HFFc6 (cell line): ENCODE measurements around the gene ZRANB3. TPM values are rescaled to one million over a fixed set of nuclear protein-coding genes. Genes with fewer than 3 reads are reported as not detected.
"Not testable (repeated sequence)": the region's sequence is repeated elsewhere in the genome, so short reads cannot be mapped to it uniquely, and the experiment has no call there.

Experiments
- DNase-seq: peaks from one replicate; pipeline ENCODE4 v3.0.0-alpha.2; 2018
- H3K27ac Mint-ChIP-seq: 2 replicates; pipeline ENCODE4 v1.8.0; 2020; ENCODE audit warnings: mild to moderate bottlenecking, mixed read lengths
- H3K27me3 Mint-ChIP-seq: 2 replicates; pipeline ENCODE4 v1.8.0; 2021; ENCODE audit warnings: mild to moderate bottlenecking, moderate library complexity, mixed read lengths; ENCODE audit not compliant: insufficient read depth
- H3K36me3 Mint-ChIP-seq: 2 replicates; pipeline ENCODE4 v1.8.0; 2021; ENCODE audit warnings: low read depth, mixed read lengths
- H3K4me1 Mint-ChIP-seq: 2 replicates; pipeline ENCODE4 v1.8.0; 2020; ENCODE audit warnings: low read depth, mixed read lengths
- H3K4me3 Mint-ChIP-seq: 2 replicates; pipeline ENCODE4 v1.8.0; 2020; ENCODE audit warnings: mild to moderate bottlenecking, moderate library complexity, mixed read lengths
- H3K9me3 Mint-ChIP-seq: 2 replicates; pipeline ENCODE4 v1.8.0; 2020; ENCODE audit warnings: mild to moderate bottlenecking, mixed read lengths
- total RNA-seq, 6 experiments: library from RNA; stranded (reverse); fragmentation: NEBNext Ultra II Directional; extraction: Animal tissue kit (Norgen Biotek cat#: 25700); gene quantifications; 2 replicates in 1 of 6; 3 replicates in 5 of 6; pipeline ENCODE4 v1.2.3, GENCODE V29; 2021
- TF ChIP-seq, protein P1 (sequence below): fragments of 200-600 bp; sonication (generic); IDR thresholded peaks from 2 replicates; pipeline ENCODE4 v1.5.0; 2021; ENCODE audit warnings: antibody characterized with exemption, mild to moderate bottlenecking

Gene ZRANB3
- total RNA-seq, 6 experiments from 2014 or later = 8.1 to 10.2 (median 8.8) TPM

DNA sequence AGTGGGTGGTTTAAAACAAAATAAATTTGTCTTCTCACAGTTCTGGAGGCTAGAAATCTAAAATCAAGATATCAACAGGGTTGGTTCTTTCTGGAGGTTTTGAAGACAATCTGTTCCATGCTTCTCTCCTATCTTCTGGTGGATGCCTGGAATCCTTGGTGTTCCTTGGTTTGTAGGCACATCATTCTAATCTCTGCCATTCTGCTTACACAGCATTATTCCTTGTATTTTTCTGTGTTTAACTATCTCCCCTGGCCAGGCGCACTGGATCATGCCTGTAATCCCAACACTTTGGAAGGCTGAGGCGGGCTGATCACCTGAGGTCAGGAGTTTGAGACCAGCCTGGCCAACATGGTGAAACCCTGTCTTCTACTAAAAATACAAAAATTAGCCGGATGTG lies 108.1 kb downstream of the ZRANB3 start:
- peaks cover 6% of the 10 kb centered on the region; the same call in 1 of the 2 replicates for H3K4me1 Mint-ChIP-seq
- H3K9me3 Mint-ChIP-seq = no peaks in the 10 kb centered on the region; the same call in 1 of the 2 replicates
- H3K4me3 Mint-ChIP-seq = no peak overlapping the region
- no peaks in the 10 kb centered on the region for H3K27me3 Mint-ChIP-seq
- no peak for DNase-seq
- TF ChIP-seq, protein P1, sequence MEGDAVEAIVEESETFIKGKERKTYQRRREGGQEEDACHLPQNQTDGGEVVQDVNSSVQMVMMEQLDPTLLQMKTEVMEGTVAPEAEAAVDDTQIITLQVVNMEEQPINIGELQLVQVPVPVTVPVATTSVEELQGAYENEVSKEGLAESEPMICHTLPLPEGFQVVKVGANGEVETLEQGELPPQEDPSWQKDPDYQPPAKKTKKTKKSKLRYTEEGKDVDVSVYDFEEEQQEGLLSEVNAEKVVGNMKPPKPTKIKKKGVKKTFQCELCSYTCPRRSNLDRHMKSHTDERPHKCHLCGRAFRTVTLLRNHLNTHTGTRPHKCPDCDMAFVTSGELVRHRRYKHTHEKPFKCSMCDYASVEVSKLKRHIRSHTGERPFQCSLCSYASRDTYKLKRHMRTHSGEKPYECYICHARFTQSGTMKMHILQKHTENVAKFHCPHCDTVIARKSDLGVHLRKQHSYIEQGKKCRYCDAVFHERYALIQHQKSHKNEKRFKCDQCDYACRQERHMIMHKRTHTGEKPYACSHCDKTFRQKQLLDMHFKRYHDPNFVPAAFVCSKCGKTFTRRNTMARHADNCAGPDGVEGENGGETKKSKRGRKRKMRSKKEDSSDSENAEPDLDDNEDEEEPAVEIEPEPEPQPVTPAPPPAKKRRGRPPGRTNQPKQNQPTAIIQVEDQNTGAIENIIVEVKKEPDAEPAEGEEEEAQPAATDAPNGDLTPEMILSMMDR = no peak
- no peaks in the 10 kb centered on the region for H3K36me3 Mint-ChIP-seq
- no peak overlapping the region for H3K27ac Mint-ChIP-seq

DNA sequence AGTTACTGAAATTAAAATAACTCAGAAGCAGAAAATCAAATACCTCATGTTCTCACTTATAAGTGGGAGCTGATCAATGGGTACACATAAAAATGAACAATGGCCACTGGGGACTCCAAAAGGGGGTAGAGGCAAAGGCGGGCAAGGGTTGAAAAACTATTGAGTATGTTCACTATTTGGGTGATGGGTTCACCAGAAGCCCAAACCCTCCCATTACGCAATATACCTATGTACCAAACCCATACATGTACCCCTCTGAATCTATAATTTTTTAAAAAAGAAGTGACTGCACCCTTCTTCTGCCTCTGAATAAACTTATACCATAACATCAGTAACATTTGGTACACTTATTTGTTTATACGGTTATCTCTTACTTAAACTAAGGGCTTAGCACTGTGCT lies 119.4 kb downstream of the ZRANB3 start:
- Mint-ChIP-seq H3K9me3 (peaks cover 5% of the 10 kb centered on the region), H3K36me3 (no peaks in the 10 kb centered on the region), H3K27me3 (no peaks in the 10 kb centered on the region), H3K4me3 (no peak overlapping the region), H3K27ac (no peak overlapping the region), H3K4me1 (no peaks in the 10 kb centered on the region)
- TF ChIP-seq, protein P1 = no peak
- no peak for DNase-seq

DNA sequence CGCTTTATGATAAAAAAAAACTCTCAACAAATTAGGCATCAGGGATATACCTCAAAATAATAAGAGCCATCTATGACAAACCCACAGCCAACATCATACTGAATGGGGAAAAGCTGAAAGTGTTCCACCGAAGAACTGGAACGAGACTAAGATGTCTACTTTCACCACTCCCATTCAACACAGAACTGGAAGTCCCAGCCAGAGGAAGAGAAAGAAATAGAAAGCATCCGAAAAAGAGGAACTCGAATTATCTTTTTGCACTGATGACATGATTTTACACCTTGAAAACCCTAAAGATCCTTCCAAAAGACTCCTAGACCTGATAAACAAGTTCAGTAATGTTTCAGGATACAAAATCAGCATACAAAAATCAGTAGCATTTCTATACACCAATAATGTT lies 121.6 kb downstream of the ZRANB3 start:
- TF ChIP-seq, protein P1 = no peak
- Mint-ChIP-seq H3K36me3 (peaks cover 8% of the 10 kb centered on the region), H3K27ac (no peak overlapping the region), H3K9me3 (peaks cover 23% of the 10 kb centered on the region), H3K27me3 (no peaks in the 10 kb centered on the region), H3K4me3 (no peak overlapping the region), H3K4me1 (no peaks in the 10 kb centered on the region)
- DNase-seq = no peak

DNA sequence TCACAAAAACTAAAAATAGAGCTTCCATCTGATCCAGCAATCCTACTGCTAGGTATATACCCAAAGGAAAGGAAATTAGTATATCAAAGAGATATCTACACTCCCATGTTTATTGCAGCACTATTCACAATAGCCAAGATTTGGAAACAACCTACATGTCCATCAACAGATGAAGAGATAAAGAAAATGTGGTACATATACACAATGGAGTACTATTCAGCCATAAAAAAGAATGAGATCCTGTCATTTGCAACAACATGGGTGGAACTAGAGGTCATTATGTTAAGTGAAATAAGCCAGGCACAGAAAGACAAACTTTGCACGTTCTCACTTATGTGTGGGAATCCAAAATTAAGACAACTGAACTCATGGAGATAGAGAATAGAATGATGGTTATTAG lies 134.8 kb downstream of the ZRANB3 start:
- not testable (repeated sequence) for H3K4me3 Mint-ChIP-seq, DNase-seq, H3K27me3 Mint-ChIP-seq, H3K9me3 Mint-ChIP-seq, H3K4me1 Mint-ChIP-seq, H3K27ac Mint-ChIP-seq, H3K36me3 Mint-ChIP-seq

DNA sequence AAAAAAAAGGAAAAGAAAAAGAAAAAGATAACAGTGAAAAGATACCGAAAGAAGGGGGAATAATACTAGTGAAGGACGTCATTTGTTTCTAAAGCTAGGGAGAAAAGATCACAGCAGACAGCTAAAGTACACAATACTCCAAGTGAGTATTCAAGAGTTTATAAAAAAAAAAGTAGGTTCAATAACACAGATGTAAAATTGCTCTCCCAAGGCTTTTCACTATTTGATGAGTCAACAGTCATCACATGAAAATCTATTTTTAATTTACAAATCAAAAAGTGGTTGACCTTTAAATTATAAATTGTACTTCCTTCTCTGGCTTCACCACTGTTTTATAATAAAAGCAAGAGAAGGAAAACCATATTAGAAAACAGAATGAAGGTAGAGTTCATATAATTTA lies 144.0 kb downstream of the ZRANB3 start:
- Mint-ChIP-seq H3K4me3 (no peak overlapping the region), H3K27me3 (peaks cover 2% of the 10 kb centered on the region; the same call in 1 of the 2 replicates), H3K4me1 (no peaks in the 10 kb centered on the region), H3K36me3 (peaks cover 9% of the 10 kb centered on the region), H3K9me3 (no peaks in the 10 kb centered on the region), H3K27ac (no peak overlapping the region)
- no peak for DNase-seq
- TF ChIP-seq, protein P1 = no peak

DNA sequence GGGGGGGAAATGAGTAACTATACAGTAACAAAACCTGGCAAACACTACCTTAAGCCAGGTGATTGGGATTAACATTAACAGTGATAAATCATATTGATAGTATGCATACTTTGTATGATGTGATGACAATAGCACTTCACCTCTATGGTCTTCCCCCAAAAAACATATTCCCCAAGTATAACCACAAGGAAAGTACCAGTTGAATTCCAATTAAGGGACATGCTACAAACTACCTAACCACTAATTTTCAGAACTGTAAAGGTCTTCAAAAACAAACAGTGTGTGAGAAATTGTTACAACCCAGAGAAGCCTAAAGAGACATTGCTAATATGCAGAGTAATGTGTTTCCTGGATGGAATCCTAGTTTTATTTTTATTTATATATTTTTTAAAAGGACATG lies 152.4 kb downstream of the ZRANB3 start:
- Mint-ChIP-seq H3K9me3 (peaks cover 9% of the 10 kb centered on the region; the same call in 1 of the 2 replicates), H3K4me3 (no peak overlapping the region), H3K27me3 (no peaks in the 10 kb centered on the region; the same call in 1 of the 2 replicates), H3K4me1 (no peaks in the 10 kb centered on the region), H3K36me3 (peaks cover 21% of the 10 kb centered on the region), H3K27ac (no peak overlapping the region)
- no peak for DNase-seq
- TF ChIP-seq, protein P1 = no peak
